ENCODE measurements around the gene PPARD.

The PPARD gene

GRCh38 chr6:35311390-35312075 is 30.8 kb upstream of the PPARD start:
- TF ChIP-seq POLR2AphosphoS5 (IDR thresholded peaks at IDR 0.05; ENCODE audit: low read depth, low read length) = no peak
- TF ChIP-seq TAF1 (IDR thresholded peaks at IDR 0.05; ENCODE audit: low read depth, low read length) = no peak
- peak; percentile 46 for TF ChIP-seq SPI1 (IDR thresholded peaks at IDR 0.05; ENCODE audit: low read depth, low read length)
- no peak for TF ChIP-seq POU2F2 (IDR thresholded peaks at IDR 0.05; ENCODE audit: low read depth, low read length)
- TF ChIP-seq PAX5 (IDR thresholded peaks at IDR 0.05; ENCODE audit: insufficient read depth, low read length, severe bottlenecking) = no peak
- no peak for TF ChIP-seq POLR2A (IDR thresholded peaks at IDR 0.05; ENCODE audit: low read depth, low read length)
- FAIRE-seq = peak; percentile 55
- DNase-seq (ENCODE audit: insufficient read length, low spot score) = no peak

- no peak for DNase-seq (ENCODE audit: insufficient read length, low spot score)
- no peak for FAIRE-seq
- TF ChIP-seq PAX5 (IDR thresholded peaks at IDR 0.05; ENCODE audit: insufficient read depth, low read length, severe bottlenecking) (no peak), POLR2AphosphoS5 (IDR thresholded peaks at IDR 0.05; ENCODE audit: low read depth, low read length) (no peak), TAF1 (IDR thresholded peaks at IDR 0.05; ENCODE audit: low read depth, low read length) (no peak), POU2F2 (IDR thresholded peaks at IDR 0.05; ENCODE audit: low read depth, low read length) (no peak), SPI1 (IDR thresholded peaks at IDR 0.05; ENCODE audit: low read depth, low read length) (no peak), POLR2A (IDR thresholded peaks at IDR 0.05; ENCODE audit: low read depth, low read length) (no peak)
These were observed 30.1 kb upstream of the PPARD start for GRCh38 chr6:35312076-35312800.

- TF ChIP-seq PAX5 (IDR thresholded peaks at IDR 0.05; ENCODE audit: insufficient read depth, low read length, severe bottlenecking) = no peak
- TF ChIP-seq POLR2AphosphoS5 (IDR thresholded peaks at IDR 0.05; ENCODE audit: low read depth, low read length) = no peak
- no peak for TF ChIP-seq TAF1 (IDR thresholded peaks at IDR 0.05; ENCODE audit: low read depth, low read length)
- no peak for TF ChIP-seq SPI1 (IDR thresholded peaks at IDR 0.05; ENCODE audit: low read depth, low read length)
- no peak for TF ChIP-seq POU2F2 (IDR thresholded peaks at IDR 0.05; ENCODE audit: low read depth, low read length)
- TF ChIP-seq POLR2A (IDR thresholded peaks at IDR 0.05; ENCODE audit: low read depth, low read length) = no peak
- FAIRE-seq (no peak), DNase-seq (ENCODE audit: insufficient read length, low spot score) (no peak)
These were observed 29.6 kb upstream of the PPARD start for GRCh38 chr6:35312807-35313206.

- TF ChIP-seq PAX5 (IDR thresholded peaks at IDR 0.05; ENCODE audit: insufficient read depth, low read length, severe bottlenecking) = no peak
- TF ChIP-seq TAF1 (IDR thresholded peaks at IDR 0.05; ENCODE audit: low read depth, low read length) = no peak
- TF ChIP-seq POU2F2 (IDR thresholded peaks at IDR 0.05; ENCODE audit: low read depth, low read length) = no peak
- no peak for TF ChIP-seq POLR2AphosphoS5 (IDR thresholded peaks at IDR 0.05; ENCODE audit: low read depth, low read length)
- no peak for TF ChIP-seq POLR2A (IDR thresholded peaks at IDR 0.05; ENCODE audit: low read depth, low read length)
- TF ChIP-seq SPI1 (IDR thresholded peaks at IDR 0.05; ENCODE audit: low read depth, low read length) = no peak
- DNase-seq (ENCODE audit: insufficient read length, low spot score) (no peak), FAIRE-seq (no peak)
These were observed 24.7 kb upstream of the PPARD start for GRCh38 chr6:35317483-35318195.

GRCh38 chr6:35318196-35319171 is 23.9 kb upstream of the PPARD start:
- FAIRE-seq (no peak), DNase-seq (ENCODE audit: insufficient read length, low spot score) (no peak)
- TF ChIP-seq TAF1 (IDR thresholded peaks at IDR 0.05; ENCODE audit: low read depth, low read length) (no peak), POLR2AphosphoS5 (IDR thresholded peaks at IDR 0.05; ENCODE audit: low read depth, low read length) (no peak), PAX5 (IDR thresholded peaks at IDR 0.05; ENCODE audit: insufficient read depth, low read length, severe bottlenecking) (no peak), SPI1 (IDR thresholded peaks at IDR 0.05; ENCODE audit: low read depth, low read length) (no peak), POU2F2 (IDR thresholded peaks at IDR 0.05; ENCODE audit: low read depth, low read length) (no peak), POLR2A (IDR thresholded peaks at IDR 0.05; ENCODE audit: low read depth, low read length) (no peak)

- FAIRE-seq (no peak), DNase-seq (ENCODE audit: insufficient read length, low spot score) (no peak)
- TF ChIP-seq TAF1 (IDR thresholded peaks at IDR 0.05; ENCODE audit: low read depth, low read length) = no peak
These were observed 22.9 kb upstream of the PPARD start for GRCh38 chr6:35319346-35320030.

GRCh38 chr6:35320031-35320410 is 22.3 kb upstream of the PPARD start:
- FAIRE-seq = no peak
- TF ChIP-seq PAX5 (IDR thresholded peaks at IDR 0.05; ENCODE audit: insufficient read depth, low read length, severe bottlenecking) = no peak
- TF ChIP-seq POLR2AphosphoS5 (IDR thresholded peaks at IDR 0.05; ENCODE audit: low read depth, low read length) = no peak
- TF ChIP-seq POU2F2 (IDR thresholded peaks at IDR 0.05; ENCODE audit: low read depth, low read length) = no peak
- no peak for TF ChIP-seq TAF1 (IDR thresholded peaks at IDR 0.05; ENCODE audit: low read depth, low read length)
- TF ChIP-seq POLR2A (IDR thresholded peaks at IDR 0.05; ENCODE audit: low read depth, low read length) = no peak
- TF ChIP-seq SPI1 (IDR thresholded peaks at IDR 0.05; ENCODE audit: low read depth, low read length) = no peak
- no peak for DNase-seq (ENCODE audit: insufficient read length, low spot score)

GRCh38 chr6:35321091-35321490 is 21.3 kb upstream of the PPARD start:
- FAIRE-seq = no peak
- TF ChIP-seq POLR2AphosphoS5 (IDR thresholded peaks at IDR 0.05; ENCODE audit: low read depth, low read length) (no peak), SPI1 (IDR thresholded peaks at IDR 0.05; ENCODE audit: low read depth, low read length) (no peak), TAF1 (IDR thresholded peaks at IDR 0.05; ENCODE audit: low read depth, low read length) (no peak), POU2F2 (IDR thresholded peaks at IDR 0.05; ENCODE audit: low read depth, low read length) (no peak)
- DNase-seq (ENCODE audit: insufficient read length, low spot score) = no peak
